OCI-LY3 (cell line): ENCODE data around the gene RAPGEF5.

Experiments used
- CTCF ChIP-seq: fragments of 200-600, 300-600 bp; sonication (generic); IDR thresholded peaks from 2 replicates; pipeline ENCODE4 v1.5.1; 2014; ENCODE audit warnings: antibody characterized with exemption, low read length, low read depth
- EZH2phosphoT487 ChIP-seq: fragments of 200-600 bp; shearing (Covaris generic); IDR thresholded peaks from 2 replicates; pipeline ENCODE4 v1.6.1; 2018; ENCODE audit warnings: antibody characterized with exemption, mixed run types, low read depth

- TF ChIP-seq CTCF (no peak), EZH2phosphoT487 (no peak)
Observed at GRCh38 chr7:22352887-22353286, 4.1 kb downstream of the RAPGEF5 start.
